ENCODE measurements around the gene FPGS.
"Not testable (repeated sequence)": the region's sequence is repeated elsewhere in the genome, so short reads cannot be mapped to it uniquely, and the experiment has no call there.

FPGS gene

DNA sequence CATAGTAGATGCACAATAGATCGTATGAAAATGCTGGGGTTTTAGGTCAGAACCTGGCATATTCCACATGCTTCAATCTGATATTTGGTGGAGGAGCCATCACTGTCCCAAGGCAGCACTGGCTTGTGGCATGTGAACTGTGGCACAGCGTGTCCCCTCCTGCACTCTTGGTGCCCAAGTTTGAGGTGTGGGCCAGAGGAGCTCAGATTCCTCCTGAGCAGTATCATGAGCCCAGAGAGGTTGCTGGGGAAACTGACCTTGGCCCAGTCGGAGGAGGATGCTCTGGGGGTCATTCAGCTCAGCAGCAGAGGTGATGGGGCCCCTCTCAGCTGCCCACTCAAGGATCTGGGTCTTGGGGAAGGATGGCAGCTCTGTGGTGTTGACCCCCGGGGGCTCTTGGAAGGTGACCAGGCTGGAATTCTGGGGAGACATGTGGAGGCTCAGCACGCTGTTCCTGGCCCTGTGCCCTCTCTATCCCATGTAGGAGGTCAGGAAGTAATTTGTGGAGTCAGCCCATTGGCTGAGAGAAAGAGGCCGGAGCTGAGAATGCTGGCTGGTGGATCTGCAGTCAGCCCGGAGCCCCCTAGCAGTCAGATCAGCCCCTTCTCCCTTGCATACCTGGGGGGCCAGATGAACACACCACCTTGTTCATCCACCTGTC, 23.7 kb downstream of the FPGS start:
- no peaks in the 10 kb centered on the region for H3K4me1 Mint-ChIP-seq
- no peak for ATAC-seq
- no peak overlapping the region for H3K27ac Mint-ChIP-seq
- H3K4me3 Mint-ChIP-seq, result no peak overlapping the region
- H3K27me3 Mint-ChIP-seq, result no peaks in the 10 kb centered on the region
- no peaks in the 10 kb centered on the region for H3K36me3 Mint-ChIP-seq
- H3K9me3 Mint-ChIP-seq, result no peaks in the 10 kb centered on the region

DNA sequence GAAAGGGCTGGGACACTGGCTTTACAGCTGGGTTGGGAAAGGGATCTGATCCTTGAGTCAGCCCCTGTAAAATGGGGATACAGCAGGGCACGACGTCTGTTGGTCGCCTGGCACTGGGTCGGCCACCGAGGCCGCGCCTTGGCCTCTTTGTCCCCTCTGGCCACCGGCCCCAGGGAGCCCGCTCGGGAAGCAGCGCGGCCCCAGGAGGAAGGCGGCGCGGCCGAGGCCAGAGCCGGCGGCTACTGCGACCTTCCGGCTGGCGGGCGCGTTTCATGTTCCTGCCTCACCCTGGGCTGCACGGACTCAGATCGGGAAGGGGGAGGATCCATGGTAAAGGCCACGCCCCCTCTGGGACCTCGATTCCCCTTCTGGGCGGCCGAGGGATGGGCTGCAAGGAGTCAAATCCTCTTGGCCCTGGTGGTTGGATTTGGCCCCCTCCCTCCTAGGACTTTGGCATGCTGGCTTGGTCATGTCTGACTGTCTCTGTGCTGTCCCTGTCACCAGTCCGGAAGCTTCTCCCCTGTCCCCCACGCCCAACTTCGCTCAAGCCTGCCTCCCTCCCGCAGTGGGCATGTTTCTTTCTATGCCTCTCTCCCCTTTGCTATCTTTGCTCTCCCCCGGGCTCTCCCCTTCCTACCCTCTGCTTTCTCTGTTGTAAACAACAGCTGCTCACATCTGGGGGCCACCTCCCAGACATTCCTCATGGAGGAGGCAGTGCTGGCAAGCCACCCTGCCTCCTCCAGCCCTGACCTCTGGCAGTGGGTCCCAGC, 25.8 kb downstream of the FPGS start:
- H3K27ac Mint-ChIP-seq, result no peak overlapping the region
- peaks cover 3% of the 10 kb centered on the region for H3K4me1 Mint-ChIP-seq
- H3K27me3 Mint-ChIP-seq, result no peaks in the 10 kb centered on the region
- no peaks in the 10 kb centered on the region for H3K9me3 Mint-ChIP-seq
- ATAC-seq, result no peak
- no peak overlapping the region for H3K4me3 Mint-ChIP-seq
- no peaks in the 10 kb centered on the region for H3K36me3 Mint-ChIP-seq

DNA sequence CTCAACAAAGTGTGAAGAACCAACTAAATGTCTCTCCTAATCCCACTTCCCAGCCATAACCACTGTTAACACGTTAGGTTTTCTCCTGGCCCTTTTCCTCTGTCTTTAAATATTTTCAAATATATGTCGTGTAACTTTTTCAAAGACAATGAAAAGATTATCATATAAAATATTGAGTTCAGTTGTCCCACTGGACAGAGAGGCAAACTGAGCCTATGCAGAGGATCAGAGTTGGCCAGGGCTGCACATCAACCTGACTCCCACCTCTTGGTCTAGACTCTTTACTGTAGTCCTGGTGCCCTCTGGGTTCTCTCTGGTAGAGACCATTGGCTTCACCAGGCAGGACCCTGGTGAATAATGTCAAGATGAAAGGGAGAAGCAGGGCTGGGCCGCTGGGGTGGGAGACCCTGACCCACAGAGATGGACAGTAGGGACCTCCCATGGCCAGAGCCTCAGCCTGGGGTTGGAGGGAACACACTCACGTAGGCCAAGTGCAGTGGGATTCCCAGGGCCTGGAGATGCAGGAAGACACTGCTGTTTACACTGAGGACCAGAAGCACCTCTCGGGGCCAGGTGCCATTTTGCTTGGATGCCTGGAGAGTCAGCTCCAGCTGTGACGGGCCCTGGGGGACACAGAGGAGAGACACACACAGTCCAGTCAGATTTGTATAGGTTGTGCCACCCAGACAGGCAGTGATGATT, 26.7 kb downstream of the FPGS start:
- peak overlapping the region; percentile 15 for H3K27ac Mint-ChIP-seq
- H3K4me1 Mint-ChIP-seq, result peaks cover 5% of the 10 kb centered on the region
- no peaks in the 10 kb centered on the region for H3K9me3 Mint-ChIP-seq
- H3K4me3 Mint-ChIP-seq, result no peak overlapping the region
- no peaks in the 10 kb centered on the region for H3K27me3 Mint-ChIP-seq
- H3K36me3 Mint-ChIP-seq, result no peaks in the 10 kb centered on the region
- ATAC-seq, result peak; percentile 5

DNA sequence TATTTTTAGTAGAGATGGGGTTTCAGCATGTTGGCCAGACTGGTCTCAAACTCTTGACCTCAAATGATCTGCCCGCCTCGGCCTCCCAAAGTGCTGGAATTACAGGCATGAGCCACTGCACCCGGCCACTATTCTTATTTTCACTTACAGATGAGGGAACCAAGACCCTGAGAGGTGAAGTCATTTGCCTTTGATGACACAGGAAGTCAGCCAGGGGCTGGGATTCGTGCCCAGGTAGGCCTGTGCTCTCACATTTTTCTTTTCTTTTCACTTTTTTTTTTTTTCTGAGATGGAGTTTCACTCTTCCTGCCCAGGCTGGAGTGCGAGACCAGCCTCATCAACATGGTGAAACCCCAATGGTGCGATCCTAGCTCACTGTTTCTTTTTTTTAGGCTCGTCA, 29.6 kb downstream of the FPGS start:
- H3K4me3 Mint-ChIP-seq, result no peak overlapping the region
- H3K27me3 Mint-ChIP-seq, result no peaks in the 10 kb centered on the region
- peaks cover 20% of the 10 kb centered on the region for H3K4me1 Mint-ChIP-seq
- no peak overlapping the region for H3K27ac Mint-ChIP-seq
- no peak for ATAC-seq
- no peaks in the 10 kb centered on the region for H3K9me3 Mint-ChIP-seq
- no peaks in the 10 kb centered on the region for H3K36me3 Mint-ChIP-seq

DNA sequence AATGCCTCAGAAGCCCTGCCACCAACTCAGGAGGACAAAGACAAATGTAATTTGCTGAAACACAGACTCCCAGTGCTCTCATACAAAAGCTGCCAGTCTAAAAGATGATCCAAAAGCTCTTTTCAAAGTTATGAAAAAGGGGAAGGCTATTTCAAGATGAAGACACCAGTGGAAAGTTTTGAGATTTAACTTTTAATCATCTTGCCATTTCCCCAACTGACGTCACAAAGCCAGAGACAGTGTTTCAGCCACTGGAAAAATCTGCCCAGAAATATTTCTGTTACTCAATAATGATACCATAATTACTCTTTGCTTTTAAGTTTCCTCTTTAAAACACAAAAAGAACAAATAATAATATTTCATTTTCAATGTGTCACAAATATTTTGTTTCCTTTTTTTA, 30.9 kb downstream of the FPGS start:
- no peak for ATAC-seq
- no peak overlapping the region for H3K4me3 Mint-ChIP-seq
- no peaks in the 10 kb centered on the region for H3K27me3 Mint-ChIP-seq
- H3K9me3 Mint-ChIP-seq, result no peaks in the 10 kb centered on the region
- H3K4me1 Mint-ChIP-seq, result peaks cover 20% of the 10 kb centered on the region
- no peaks in the 10 kb centered on the region for H3K36me3 Mint-ChIP-seq
- no peak overlapping the region for H3K27ac Mint-ChIP-seq

DNA sequence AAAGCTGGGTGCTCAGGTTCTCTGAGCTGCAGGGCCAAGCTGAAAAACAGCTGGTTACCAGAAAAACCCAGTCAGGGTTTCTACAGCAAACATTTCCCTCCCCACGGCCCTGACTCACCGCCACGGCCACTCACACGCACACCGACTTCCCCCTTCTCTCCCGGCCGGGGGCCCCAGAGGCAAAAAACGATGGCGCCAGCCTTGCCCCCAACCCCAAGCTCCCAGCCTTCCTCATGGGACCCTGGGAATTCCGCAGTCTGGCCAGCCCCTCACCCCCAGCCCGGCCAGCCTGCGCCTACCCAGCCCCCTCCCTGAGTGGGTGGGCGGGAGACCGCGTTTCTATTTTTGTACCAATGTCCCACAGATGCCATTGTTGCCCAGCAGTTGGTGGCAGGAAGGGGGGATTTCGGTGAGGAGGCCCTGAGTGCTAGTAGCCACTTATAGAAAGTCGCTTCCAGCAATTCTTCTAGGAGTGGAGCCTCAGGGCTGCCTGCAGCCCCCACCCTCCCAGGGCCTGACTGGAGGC, 33.4 kb downstream of the FPGS start:
- Mint-ChIP-seq H3K4me1 (peaks cover 29% of the 10 kb centered on the region), H3K27ac (peak overlapping the region; percentile 75), H3K27me3 (no peaks in the 10 kb centered on the region), H3K4me3 (no peak overlapping the region), H3K36me3 (no peaks in the 10 kb centered on the region), H3K9me3 (no peaks in the 10 kb centered on the region)
- peak; percentile 74 for ATAC-seq

DNA sequence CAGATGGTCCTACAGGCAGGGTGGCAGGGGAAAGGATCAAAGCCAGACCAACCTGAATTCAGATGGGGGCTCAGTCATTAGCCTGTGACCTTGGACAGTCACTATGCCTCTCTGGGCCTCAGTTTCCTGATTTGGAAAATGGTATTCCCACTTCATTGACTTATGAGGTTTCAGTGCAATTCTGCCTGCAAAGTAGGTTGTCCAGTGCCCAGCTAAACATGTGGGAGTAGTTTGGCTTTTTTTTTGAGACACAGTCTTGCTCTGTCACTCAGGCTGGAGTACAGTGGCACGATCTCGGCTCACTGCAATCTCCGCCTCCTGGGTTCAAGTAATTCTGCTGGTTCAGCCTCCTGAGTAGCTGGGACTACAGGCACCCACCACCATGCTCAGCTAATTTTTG, 33.9 kb downstream of the FPGS start:
- H3K36me3 Mint-ChIP-seq, H3K9me3 Mint-ChIP-seq, H3K4me3 Mint-ChIP-seq, H3K27me3 Mint-ChIP-seq, ATAC-seq: not testable (repeated sequence)
- Mint-ChIP-seq H3K4me1 (peaks cover 29% of the 10 kb centered on the region), H3K27ac (peak overlapping the region; percentile 75)

DNA sequence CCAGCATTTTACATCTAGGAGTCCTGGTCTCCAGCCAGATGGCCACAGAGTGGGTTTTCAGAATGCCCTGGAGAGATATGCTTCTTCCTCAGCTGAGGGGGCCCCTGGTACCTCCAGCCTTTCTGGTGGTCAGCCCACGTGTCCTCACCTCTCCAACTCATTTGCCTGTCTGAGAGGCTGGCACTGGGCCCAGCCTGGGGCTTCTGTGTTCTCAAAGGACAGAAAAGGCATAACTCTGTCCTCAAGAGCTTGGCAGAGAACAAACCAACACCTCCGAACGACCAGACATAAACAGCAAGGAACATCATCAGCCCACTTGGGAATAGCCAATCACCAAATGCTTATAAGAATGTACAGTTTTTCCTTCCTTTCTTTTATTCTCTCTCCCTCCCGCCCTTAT, 34.7 kb downstream of the FPGS start:
- no peak overlapping the region for H3K27ac Mint-ChIP-seq
- H3K27me3 Mint-ChIP-seq, result no peaks in the 10 kb centered on the region
- ATAC-seq, result no peak
- peaks cover 29% of the 10 kb centered on the region for H3K4me1 Mint-ChIP-seq
- no peaks in the 10 kb centered on the region for H3K36me3 Mint-ChIP-seq
- no peak overlapping the region for H3K4me3 Mint-ChIP-seq
- H3K9me3 Mint-ChIP-seq, result no peaks in the 10 kb centered on the region

DNA sequence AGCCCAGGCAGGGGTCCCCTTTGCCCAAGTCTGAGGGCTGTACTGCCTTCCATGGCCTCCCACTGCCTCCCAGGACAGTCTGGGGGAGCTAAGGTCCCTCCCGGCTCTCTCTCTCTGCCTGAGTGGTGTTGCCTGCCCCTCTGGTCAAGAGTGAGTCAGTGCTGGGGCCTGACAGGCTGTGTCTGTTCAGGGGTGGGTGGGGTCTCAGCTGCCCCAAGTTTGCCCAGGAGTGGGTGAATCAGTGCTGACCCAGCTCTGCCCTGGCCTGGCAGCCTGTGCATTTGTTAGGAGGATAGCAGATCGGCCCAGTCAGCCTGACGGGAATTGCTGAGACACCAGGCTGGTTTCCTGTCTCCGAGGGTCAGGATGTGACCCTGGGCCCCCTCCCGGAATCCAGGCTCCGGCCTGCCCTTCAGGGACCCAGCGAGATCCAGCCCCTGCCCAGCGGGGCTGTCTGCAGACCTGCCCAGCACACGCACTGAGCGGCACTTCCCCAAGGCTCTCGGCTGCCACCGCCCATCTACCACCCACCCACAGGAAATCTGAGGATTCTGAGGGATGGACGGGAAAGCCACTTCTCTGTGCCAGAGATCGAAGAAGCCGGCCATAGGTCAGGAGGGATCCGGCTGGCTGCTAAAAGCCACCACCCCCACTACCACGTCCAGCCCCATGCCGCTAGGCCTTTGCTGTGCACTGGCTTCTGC, 35.8 kb downstream of the FPGS start:
- H3K27me3 Mint-ChIP-seq, result no peaks in the 10 kb centered on the region
- no peaks in the 10 kb centered on the region for H3K36me3 Mint-ChIP-seq
- peaks cover 25% of the 10 kb centered on the region for H3K4me1 Mint-ChIP-seq
- ATAC-seq, result no peak
- peak overlapping the region; percentile 26 for H3K27ac Mint-ChIP-seq
- H3K4me3 Mint-ChIP-seq, result no peak overlapping the region
- no peaks in the 10 kb centered on the region for H3K9me3 Mint-ChIP-seq

DNA sequence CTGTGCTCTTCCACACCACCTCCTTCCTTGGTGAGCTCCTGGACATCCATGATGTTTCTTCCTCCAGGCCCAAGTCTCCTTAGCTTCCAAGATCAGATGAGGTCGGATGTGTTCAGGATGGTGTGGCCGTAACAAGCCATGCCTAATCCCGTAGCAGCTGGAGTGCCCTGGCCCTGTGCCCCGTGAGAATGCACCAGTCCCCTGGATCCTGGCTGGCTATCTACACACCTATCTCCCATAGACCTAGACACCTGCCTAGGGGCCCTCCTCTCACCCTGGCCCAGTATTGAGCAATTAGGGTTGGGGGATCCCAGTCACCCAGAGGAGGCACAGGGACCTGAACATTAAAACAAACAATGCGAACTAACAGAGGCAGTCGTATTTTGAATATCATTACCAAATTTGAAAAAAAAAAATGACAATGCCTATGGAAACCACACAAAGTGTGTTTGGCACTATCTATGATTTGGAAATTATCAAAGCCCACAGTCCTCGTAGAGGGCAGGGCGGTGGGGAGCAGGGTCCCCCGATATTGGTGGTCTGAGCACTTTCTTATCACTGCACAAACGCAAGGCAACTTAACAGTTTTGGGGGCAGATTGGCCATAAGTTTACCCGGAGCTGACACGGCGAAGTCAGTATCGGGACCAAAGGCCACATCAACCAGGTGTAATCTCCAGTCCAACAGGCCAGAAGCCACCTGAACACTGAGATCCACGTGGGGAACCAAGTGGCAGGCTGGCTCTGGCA, 38.6 kb downstream of the FPGS start:
- Mint-ChIP-seq H3K36me3 (no peaks in the 10 kb centered on the region), H3K4me1 (peaks cover 11% of the 10 kb centered on the region), H3K27ac (peak overlapping the region; percentile 27), H3K4me3 (no peak overlapping the region), H3K9me3 (no peaks in the 10 kb centered on the region), H3K27me3 (no peaks in the 10 kb centered on the region)
- ATAC-seq, result no peak

DNA sequence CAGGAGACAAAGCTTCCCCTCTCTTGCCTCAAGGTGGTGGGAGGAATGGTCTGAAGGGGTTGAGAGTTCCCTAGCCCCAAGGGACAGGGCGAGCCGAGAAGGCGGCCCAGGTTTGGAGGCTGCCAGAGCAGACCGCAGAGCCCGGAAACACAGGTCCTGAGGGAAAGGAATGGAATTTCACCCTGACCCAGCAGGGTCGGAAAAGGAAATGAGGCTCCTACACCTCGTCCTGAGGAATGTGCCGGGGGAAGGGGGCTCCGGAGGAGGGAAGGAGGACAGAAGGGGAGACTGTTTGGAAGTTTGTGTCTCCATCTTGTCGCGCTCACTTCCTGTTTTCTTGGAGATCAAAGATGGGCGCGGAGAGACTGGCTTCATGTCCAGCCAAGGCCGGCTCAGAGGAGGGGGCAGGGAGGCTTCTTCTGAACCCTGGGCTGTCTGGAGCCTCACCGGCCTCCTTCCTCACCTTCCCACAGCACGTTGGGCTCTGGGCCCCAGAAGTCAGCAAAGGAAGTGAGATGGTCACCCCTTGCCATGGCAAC, 42.2 kb downstream of the FPGS start:
- H3K27me3 Mint-ChIP-seq, result no peaks in the 10 kb centered on the region
- ATAC-seq, result peak; percentile 8
- peaks cover 13% of the 10 kb centered on the region for H3K36me3 Mint-ChIP-seq
- no peak overlapping the region for H3K4me3 Mint-ChIP-seq
- peaks cover 10% of the 10 kb centered on the region for H3K9me3 Mint-ChIP-seq
- H3K27ac Mint-ChIP-seq, result no peak overlapping the region
- no peaks in the 10 kb centered on the region for H3K4me1 Mint-ChIP-seq

DNA sequence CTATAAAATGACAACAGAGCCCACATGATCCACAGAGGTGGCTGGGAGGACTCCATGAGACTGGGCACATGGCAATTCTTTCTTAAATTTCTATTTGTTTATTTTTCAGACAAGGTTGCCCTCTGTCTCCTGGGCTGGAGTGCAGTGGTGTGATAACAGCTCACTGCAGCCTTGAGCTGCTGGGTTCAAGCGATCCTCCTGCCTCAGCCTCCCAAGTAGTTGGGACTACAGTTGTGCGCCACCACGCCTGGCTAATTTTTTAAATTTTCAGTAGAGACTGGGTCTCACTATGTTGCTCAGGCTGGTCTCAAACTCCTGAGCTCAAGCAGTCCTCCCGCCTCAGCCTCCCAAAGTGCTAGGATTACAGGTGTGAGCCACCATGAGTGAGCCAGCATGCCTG, 42.9 kb downstream of the FPGS start:
- not testable (repeated sequence) for H3K4me3 Mint-ChIP-seq, H3K4me1 Mint-ChIP-seq, H3K27ac Mint-ChIP-seq, H3K9me3 Mint-ChIP-seq, ATAC-seq, H3K27me3 Mint-ChIP-seq
- H3K36me3 Mint-ChIP-seq, result peaks cover 19% of the 10 kb centered on the region

DNA sequence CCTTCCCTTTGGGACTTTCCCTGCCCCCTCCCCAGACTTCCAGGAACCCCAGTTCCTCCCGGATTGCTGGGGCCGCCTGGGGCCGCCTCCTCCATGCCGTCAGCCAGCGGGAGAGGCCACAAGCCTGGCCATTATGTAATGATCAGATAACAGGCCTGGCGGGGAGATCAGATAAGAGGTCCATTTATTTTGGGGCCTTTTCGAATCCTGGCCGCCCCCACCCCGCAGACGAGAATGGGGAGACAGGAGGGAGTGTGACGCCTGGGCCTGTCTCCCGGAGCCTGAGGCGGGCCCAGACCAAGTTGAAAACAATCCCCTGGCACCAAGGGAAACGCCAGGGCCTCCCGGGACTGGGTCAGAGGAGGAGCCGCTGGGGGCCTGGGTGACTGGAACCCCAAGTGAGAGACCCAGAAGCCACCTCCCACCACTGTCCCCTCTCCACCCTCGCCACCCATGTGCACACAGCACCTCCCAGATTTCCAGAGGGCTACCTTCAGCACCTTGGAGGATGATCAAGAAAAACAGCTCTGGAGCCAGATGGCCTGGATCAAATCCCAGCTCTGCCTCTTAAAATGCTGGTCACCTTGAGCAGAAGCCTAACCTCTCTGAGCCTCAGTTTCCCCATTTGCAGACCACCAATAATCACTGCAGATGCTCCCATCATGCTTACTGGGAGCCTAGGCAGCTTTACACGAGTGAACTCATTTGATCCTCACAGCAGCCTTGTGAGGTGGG, 43.9 kb downstream of the FPGS start:
- Mint-ChIP-seq H3K4me1 (no peaks in the 10 kb centered on the region), H3K27ac (no peak overlapping the region), H3K27me3 (no peaks in the 10 kb centered on the region), H3K36me3 (peaks cover 20% of the 10 kb centered on the region), H3K4me3 (no peak overlapping the region), H3K9me3 (peaks cover 10% of the 10 kb centered on the region)
- no peak for ATAC-seq

DNA sequence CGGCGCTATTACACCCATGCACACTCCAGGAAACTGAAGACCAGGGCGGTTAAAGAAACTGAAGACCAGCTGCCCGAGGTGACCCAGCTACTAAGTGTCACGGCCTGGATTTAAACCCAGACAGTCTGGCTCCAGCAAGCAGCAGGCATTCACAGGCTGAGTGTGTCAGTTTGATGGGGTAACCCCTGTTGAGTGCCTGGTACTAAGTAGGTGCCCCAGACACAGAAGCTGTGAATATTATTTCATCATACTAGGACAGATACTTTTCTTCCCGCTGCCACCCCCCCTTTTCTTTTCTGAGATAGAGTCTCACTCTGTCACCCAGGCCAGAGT, 44.5 kb downstream of the FPGS start:
- no peak for ATAC-seq
- Mint-ChIP-seq H3K4me1 (no peaks in the 10 kb centered on the region), H3K9me3 (peaks cover 10% of the 10 kb centered on the region), H3K36me3 (peaks cover 20% of the 10 kb centered on the region), H3K27ac (no peak overlapping the region), H3K27me3 (no peaks in the 10 kb centered on the region), H3K4me3 (no peak overlapping the region)
